ENCODE results near the gene RAB3IL1. TPM values are rescaled to one million over a fixed set of nuclear protein-coding genes. Genes with fewer than 3 reads are reported as not detected.
A peak's percentile ranks its signal among the peaks of the same experiment; 100 is the strongest.

The RAB3IL1 gene
- total RNA-seq, 1 experiment from 2014 or later: 18.1 TPM

GRCh38 chr11:61966734-61967115 is 49.4 kb upstream of the RAB3IL1 start:
- Histone ChIP-seq H3K36me3 (ENCODE audit: control insufficient read depth in 1 of 2, insufficient read depth in 2 of 2, low read length in 2 of 2) (peaks cover 6 to 37% of the 10 kb centered on the region in 2 experiments), H3K27me3 (ENCODE audit: insufficient read depth, low read length) (no peaks in the 10 kb centered on the region), H3K4me3 (replicated peaks in 1 of 2; ENCODE audit: low read depth in 1 of 2, low read length in 2 of 2) (peak overlapping the region; percentile 73 to 99), H3K9me2 (ENCODE audit: insufficient read depth) (no peaks in the 10 kb centered on the region), H3K79me2 (ENCODE audit: insufficient read depth, low read length) (peaks cover 41% of the 10 kb centered on the region), H3K9ac (ENCODE audit: low read length) (peak overlapping the region; percentile 97), H3K9me3 (ENCODE audit: control insufficient read depth in 1 of 2, insufficient read depth in 1 of 2, low read depth in 1 of 2, low read length in 2 of 2) (no peaks in the 10 kb centered on the region), H3K27ac (ENCODE audit: low read depth, low read length) (peak overlapping the region; percentile 96), H4K20me1 (ENCODE audit: insufficient read depth) (peaks cover 21% of the 10 kb centered on the region; the same call in 1 of the 2 replicates), H3K4me2 (ENCODE audit: low read length) (peak overlapping the region; percentile 96), H2AFZ (ENCODE audit: low read depth, low read length, poor library complexity, severe bottlenecking) (no peak overlapping the region), H3K4me1 (ENCODE audit: control insufficient read depth in 1 of 2, insufficient read depth in 2 of 2, low read length in 2 of 2) (peaks cover 36 to 78% of the 10 kb centered on the region in 2 experiments)
- intact Hi-C loops (cut with micrococcal nuclease): loop anchor here (1.0 kb wide), 1 partner anchor 88 kb away; no protein-coding TSS in a partner anchor
- BruUV-seq (replicated peaks): no TSS peak
- no peak for TF ChIP-seq TCF7L2 (IDR thresholded peaks at IDR 0.05; ENCODE audit: borderline replicate concordance, extremely low read depth, insufficient read depth, insufficient read length)
- no peak for TF ChIP-seq ZBTB33 (IDR thresholded peaks at IDR 0.05; ENCODE audit: extremely low read depth, insufficient replicate concordance, low read length)
- TF ChIP-seq POLR2AphosphoS5 (IDR thresholded peaks at IDR 0.05; ENCODE audit: low read depth, low read length): peak; percentile 58
- TF ChIP-seq SIN3A (IDR thresholded peaks at IDR 0.05; ENCODE audit: low read depth): no peak
- TF ChIP-seq CEBPB (IDR thresholded peaks at IDR 0.05; ENCODE audit: low read depth): no peak
- TF ChIP-seq YY1 (IDR thresholded peaks at IDR 0.05; ENCODE audit: extremely low read depth, insufficient replicate concordance, low read depth, low read length): no peak
- no peak for TF ChIP-seq ATF3 (IDR thresholded peaks at IDR 0.05)
- no peak for TF ChIP-seq ZFX (IDR thresholded peaks at IDR 0.05)
- ChIA-PET RAD21 (ENCODE audit: low non-redundant PET in 1 of 2, low total read pairs in 2 of 2, uncharacterized antibody in 2 of 2, unreplicated experiment in 2 of 2) (no interaction called here), POLR2A (interaction anchor here (1.2 to 10.2 kb wide), 9 partner anchors 13 to 178 kb away, joined by 3 to 86 read pairs (median 21); partner anchors contain the start of gene BEST1), CTCF (no interaction called here)
- DNase-seq (ENCODE audit: low read depth, low spot score): no peak
- ATAC-seq: no peak

Measured in HCT116 (cell line).